ENCODE measurements around the gene CHCHD2. TPM values are rescaled to one million over a fixed set of nuclear protein-coding genes. Genes with fewer than 3 reads are reported as not detected.
"Not testable (repeated sequence)": the region's sequence is repeated elsewhere in the genome, so short reads cannot be mapped to it uniquely, and the experiment has no call there.

Gene CHCHD2
- total RNA-seq, 1 donor from 2014 or later, result 660 TPM

DNA sequence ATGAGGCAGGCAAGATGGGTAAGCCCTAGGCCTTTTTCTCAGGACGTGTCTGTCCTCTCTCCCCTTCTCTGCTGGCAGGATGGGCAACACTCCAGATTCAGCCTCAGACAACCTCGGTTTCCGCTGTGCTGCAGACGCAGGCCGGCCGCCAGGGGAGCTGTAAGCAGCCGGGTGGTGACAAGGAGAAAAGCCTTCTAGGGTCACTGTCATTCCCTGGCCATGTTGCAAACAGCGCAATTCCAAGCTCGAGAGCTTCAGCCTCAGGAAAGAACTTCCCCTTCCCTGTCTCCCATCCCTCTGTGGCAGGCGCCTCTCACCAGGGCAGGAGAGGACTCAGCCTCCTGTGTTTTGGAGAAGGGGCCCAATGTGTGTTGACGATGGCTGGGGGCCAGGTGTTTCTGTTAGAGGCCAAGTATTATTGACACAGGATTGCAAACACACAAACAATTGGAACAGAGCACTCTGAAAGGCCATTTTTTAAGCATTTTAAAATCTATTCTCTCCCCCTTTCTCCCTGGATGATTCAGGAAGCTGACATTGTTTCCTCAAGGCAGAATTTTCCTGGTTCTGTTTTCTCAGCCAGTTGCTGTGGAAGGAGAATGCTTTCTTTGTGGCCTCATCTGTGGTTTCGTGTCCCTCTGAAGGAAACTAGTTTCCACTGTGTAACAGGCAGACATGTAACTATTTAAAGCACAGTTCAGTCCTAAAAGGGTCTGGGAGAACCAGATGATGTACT, 26.7 kb downstream of the CHCHD2 start:
- H3K4me3 Mint-ChIP-seq (ENCODE audit: low read depth), result no peak overlapping the region
- H3K9me3 Mint-ChIP-seq, result no peaks in the 10 kb centered on the region
- peaks cover 35% of the 10 kb centered on the region for H3K36me3 Mint-ChIP-seq (ENCODE audit: low read depth)
- DNase-seq (ENCODE audit: low spot score), result no peak
- H3K27me3 Mint-ChIP-seq (ENCODE audit: low read depth), result no peaks in the 10 kb centered on the region
- no peaks in the 10 kb centered on the region for H3K4me1 Mint-ChIP-seq (ENCODE audit: low read depth)
- intact Hi-C loops (cut with micrococcal nuclease), result no loop called here
- no peak overlapping the region for H3K27ac Mint-ChIP-seq

DNA sequence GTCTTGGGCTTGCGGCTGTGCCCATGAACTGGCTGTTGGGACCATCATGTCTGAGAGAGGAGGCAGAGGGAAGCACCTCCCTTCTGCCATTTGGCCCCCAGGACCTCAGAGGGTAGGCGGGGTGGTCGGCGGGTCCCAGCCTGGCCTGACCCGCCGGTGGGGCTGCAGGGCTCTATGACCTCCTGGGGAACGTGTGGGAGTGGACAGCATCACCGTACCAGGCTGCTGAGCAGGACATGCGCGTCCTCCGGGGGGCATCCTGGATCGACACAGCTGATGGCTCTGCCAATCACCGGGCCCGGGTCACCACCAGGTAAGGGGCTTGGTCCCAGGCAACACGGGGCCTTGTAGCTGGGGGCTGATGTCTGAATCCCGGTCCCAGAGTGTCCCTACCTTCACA, 28.1 kb downstream of the CHCHD2 start:
- Mint-ChIP-seq H3K9me3 (no peaks in the 10 kb centered on the region), H3K27ac (no peak overlapping the region), H3K4me1 (ENCODE audit: low read depth) (peaks cover 2% of the 10 kb centered on the region), H3K27me3 (ENCODE audit: low read depth) (no peaks in the 10 kb centered on the region), H3K4me3 (ENCODE audit: low read depth) (no peak overlapping the region), H3K36me3 (ENCODE audit: low read depth) (peaks cover 40% of the 10 kb centered on the region)
- no peak for DNase-seq (ENCODE audit: low spot score)
- intact Hi-C loops (cut with micrococcal nuclease), result no loop called here

DNA sequence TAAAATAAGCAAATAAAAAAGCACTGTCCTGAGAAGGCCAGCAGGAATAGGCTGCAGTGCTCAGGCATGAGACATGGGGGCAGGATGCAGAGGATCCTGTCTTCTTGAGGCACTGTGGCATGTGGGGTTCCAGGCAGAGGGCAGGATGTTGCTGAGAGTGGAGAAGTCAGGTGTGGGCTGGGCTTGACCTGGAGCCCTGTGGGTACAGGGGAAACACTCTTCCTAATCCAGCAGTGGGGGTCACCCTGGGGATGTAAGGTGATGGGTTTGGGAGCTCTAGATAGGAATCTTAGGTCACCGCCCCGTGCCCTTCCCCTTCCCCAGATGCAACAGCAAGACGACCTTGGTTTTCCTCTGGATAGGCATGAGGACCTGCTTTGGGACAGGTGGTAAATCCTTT, 28.6 kb downstream of the CHCHD2 start:
- peaks cover 4% of the 10 kb centered on the region for H3K4me1 Mint-ChIP-seq (ENCODE audit: low read depth)
- no peak overlapping the region for H3K27ac Mint-ChIP-seq
- no peaks in the 10 kb centered on the region for H3K9me3 Mint-ChIP-seq
- H3K27me3 Mint-ChIP-seq (ENCODE audit: low read depth), result no peaks in the 10 kb centered on the region
- peaks cover 44% of the 10 kb centered on the region for H3K36me3 Mint-ChIP-seq (ENCODE audit: low read depth)
- no peak overlapping the region for H3K4me3 Mint-ChIP-seq (ENCODE audit: low read depth)
- intact Hi-C loops (cut with micrococcal nuclease), result no loop called here
- no peak for DNase-seq (ENCODE audit: low spot score)

DNA sequence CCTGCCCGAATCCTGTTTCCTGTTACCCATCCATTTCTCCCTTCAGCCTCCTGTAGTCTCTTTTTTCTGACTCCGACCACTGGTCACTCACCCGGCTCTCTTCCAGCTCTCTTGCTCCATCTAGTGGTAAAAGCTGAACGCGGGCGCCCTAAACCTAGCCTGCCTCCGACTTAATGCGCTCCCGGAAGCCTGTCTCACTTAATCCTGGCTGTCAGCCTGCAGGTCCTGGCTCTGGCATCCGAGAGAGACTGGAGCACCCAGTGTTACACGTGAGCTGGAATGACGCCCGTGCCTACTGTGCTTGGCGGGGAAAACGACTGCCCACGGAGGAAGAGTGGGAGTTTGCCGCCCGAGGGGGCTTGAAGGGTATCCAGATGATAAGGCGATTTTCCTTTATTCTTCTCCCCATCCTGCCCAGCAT, 31.9 kb downstream of the CHCHD2 start:
- peaks cover 4% of the 10 kb centered on the region for H3K4me1 Mint-ChIP-seq (ENCODE audit: low read depth)
- H3K4me3 Mint-ChIP-seq (ENCODE audit: low read depth), result no peak overlapping the region
- H3K9me3 Mint-ChIP-seq, result no peaks in the 10 kb centered on the region
- peak overlapping the region; percentile 13 for H3K27ac Mint-ChIP-seq
- H3K27me3 Mint-ChIP-seq (ENCODE audit: low read depth), result no peaks in the 10 kb centered on the region
- DNase-seq (ENCODE audit: low spot score), result peak; percentile 55
- H3K36me3 Mint-ChIP-seq (ENCODE audit: low read depth), result peaks cover 36% of the 10 kb centered on the region
- intact Hi-C loops (cut with micrococcal nuclease), result loop anchor here (1.0 kb wide), 2 partner anchors 70 to 433 kb away; no protein-coding TSS in a partner anchor

DNA sequence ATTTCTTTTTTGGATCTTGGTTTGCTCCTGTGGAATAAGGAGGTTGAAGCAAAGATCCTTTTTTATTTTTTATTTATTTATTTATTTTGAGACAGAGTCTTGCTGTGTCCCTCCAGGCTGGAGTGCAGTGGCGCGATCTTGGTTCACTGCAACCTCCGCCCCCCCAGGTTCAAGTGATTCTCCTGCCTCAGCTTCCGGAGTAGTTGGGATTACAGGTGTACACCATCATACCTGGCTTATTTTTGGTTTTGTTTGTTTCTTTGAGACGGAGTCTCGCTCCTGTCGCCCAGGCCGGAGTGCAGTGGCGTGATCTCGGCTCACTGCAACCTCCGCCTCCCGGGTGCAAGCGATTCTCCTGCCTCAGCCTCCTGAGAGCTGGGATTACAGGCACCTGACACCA, 39.9 kb downstream of the CHCHD2 start:
- DNase-seq (ENCODE audit: low spot score); intact Hi-C loops (cut with micrococcal nuclease); H3K4me3 Mint-ChIP-seq (ENCODE audit: low read depth); H3K9me3 Mint-ChIP-seq; H3K27ac Mint-ChIP-seq; H3K27me3 Mint-ChIP-seq (ENCODE audit: low read depth): not testable (repeated sequence)
- H3K36me3 Mint-ChIP-seq (ENCODE audit: low read depth), result peaks cover 48% of the 10 kb centered on the region
- peaks cover 27% of the 10 kb centered on the region for H3K4me1 Mint-ChIP-seq (ENCODE audit: low read depth)

DNA sequence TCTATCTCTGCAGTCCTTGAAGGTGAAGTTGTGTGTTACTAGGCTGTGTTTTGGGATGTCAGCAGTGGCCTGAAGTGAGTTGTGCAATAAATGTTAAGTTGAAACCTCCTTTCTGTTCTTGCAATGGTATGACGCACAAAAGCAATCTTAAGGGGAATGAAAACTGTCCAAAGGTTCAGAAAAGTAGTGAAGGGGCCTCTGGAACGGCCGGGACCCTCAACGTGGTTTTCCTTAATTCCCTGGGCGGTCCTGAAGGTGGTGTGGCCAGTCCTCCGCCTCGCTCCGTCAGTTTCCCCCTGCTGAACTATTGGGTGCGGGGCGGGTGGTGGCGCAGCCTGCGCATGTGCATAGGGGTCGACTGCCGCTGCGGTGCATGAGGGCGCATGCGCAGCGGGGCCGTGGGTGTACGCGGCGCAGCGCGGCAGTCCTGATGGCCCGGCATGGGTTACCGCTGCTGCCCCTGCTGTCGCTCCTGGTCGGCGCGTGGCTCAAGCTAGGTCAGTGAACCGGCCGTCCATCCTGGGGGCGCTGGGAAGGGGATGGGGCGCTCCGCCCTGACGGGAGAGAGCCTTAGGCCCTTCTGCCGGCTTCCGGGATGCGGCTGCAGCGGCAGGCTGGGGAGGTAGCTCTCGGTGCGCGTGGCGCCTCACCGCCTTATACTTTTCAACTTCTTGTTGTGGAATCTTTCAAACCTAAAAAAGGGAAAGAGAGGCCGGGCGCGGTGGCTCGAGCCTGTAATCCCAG, 42.2 kb downstream of the CHCHD2 start, which contains the start of gene SUMF2:
TSS of gene SUMF2 (plus strand) at position 405 of the 744 bp plus-strand sequence. CDS start at position 431, 26 bp downstream.
- peaks cover 38% of the 10 kb centered on the region for H3K4me1 Mint-ChIP-seq (ENCODE audit: low read depth)
- H3K9me3 Mint-ChIP-seq, result no peaks in the 10 kb centered on the region
- H3K27ac Mint-ChIP-seq, result peak within 1 kb of the TSS; percentile 78
- H3K27me3 Mint-ChIP-seq (ENCODE audit: low read depth), result no peaks in the 10 kb centered on the region
- peak within 1 kb of the TSS; percentile 90 for H3K4me3 Mint-ChIP-seq (ENCODE audit: low read depth)
- DNase-seq (ENCODE audit: low spot score), result peak; percentile 85
- peaks cover 61% of the 10 kb centered on the region for H3K36me3 Mint-ChIP-seq (ENCODE audit: low read depth)
- intact Hi-C loops (cut with micrococcal nuclease), result loop anchor here (1.0 to 5.0 kb wide), 4 partner anchors 13 to 697 kb away; partner anchors contain the start of genes CCT6A, CHCHD2, LANCL2 and PSPH

DNA sequence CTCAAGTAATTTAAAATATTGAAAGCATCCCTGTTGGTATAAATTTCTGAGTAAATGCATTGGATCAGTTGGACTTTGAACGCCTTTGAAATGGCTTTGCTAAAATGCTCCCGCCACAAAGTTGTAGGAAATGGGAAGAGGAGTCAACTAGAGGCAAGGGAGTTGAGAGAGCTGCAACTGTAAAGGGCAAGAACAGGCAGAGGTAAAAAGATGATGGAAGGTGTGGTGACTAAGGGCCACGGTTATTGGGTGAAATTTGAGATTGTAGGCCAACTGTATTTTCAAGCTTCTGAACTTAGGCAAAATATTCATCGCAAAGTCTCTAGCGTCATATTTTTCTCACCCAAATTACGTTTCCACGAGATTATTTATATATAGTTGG, 42.8 kb downstream of the CHCHD2 start:
- H3K4me3 Mint-ChIP-seq (ENCODE audit: low read depth), result peak overlapping the region; percentile 90
- intact Hi-C loops (cut with micrococcal nuclease), result loop anchor here (5.0 kb wide), 1 partner anchor 696 kb away; the partner anchor contains the start of gene LANCL2
- H3K4me1 Mint-ChIP-seq (ENCODE audit: low read depth), result peaks cover 38% of the 10 kb centered on the region
- H3K9me3 Mint-ChIP-seq, result no peaks in the 10 kb centered on the region
- no peaks in the 10 kb centered on the region for H3K27me3 Mint-ChIP-seq (ENCODE audit: low read depth)
- peaks cover 61% of the 10 kb centered on the region for H3K36me3 Mint-ChIP-seq (ENCODE audit: low read depth)
- peak overlapping the region; percentile 78 for H3K27ac Mint-ChIP-seq
- DNase-seq (ENCODE audit: low spot score), result no peak

DNA sequence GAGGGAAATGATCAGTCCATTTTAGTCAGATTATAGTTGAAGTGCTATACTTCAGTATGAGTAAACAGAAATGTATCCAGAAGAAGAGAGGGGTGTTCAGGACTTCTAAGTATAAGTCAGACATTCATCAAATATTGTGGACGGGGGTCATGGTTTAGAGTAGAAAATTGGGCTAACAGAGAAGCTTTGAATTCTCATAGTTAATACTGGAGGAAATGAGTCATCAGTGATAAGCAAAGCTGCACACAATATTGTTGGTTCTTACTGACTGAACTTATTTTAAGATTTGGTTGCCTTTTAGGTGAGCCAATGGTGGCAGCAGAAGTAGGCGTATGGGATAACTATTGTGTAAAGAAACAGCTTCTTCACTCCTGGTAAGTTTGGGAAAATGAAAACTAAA, 43.9 kb downstream of the CHCHD2 start:
- peaks cover 38% of the 10 kb centered on the region for H3K4me1 Mint-ChIP-seq (ENCODE audit: low read depth)
- H3K9me3 Mint-ChIP-seq, result no peaks in the 10 kb centered on the region
- intact Hi-C loops (cut with micrococcal nuclease), result loop anchor here (5.0 kb wide), 1 partner anchor 695 kb away; the partner anchor contains the start of gene LANCL2
- peaks cover 68% of the 10 kb centered on the region for H3K36me3 Mint-ChIP-seq (ENCODE audit: low read depth)
- DNase-seq (ENCODE audit: low spot score), result no peak
- H3K27ac Mint-ChIP-seq, result peak overlapping the region; percentile 78
- H3K27me3 Mint-ChIP-seq (ENCODE audit: low read depth), result no peaks in the 10 kb centered on the region
- peak overlapping the region; percentile 59 for H3K4me3 Mint-ChIP-seq (ENCODE audit: low read depth)

DNA sequence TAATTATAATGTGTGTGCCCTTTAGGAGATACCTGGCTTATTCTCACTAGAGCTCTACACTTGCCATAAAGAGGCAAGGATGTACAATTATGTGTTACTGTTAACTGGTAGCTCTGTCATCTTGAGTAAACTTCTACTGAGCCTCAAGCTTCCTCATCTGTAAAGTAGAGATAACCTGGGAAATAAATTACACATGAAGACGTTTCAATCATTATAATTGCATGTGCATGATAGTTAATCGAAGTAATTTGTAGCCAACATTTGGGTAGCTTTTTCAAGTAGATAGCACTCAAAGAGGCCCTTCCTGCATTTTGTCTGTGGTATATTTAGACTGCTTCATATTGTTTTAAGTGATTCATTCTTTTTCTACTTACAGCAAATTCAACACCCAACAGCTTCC, 52.3 kb downstream of the CHCHD2 start:
- intact Hi-C loops (cut with micrococcal nuclease), result loop anchor here (5.0 kb wide), 1 partner anchor 482 kb away; the partner anchor contains the start of gene VOPP1
- Mint-ChIP-seq H3K27me3 (ENCODE audit: low read depth) (no peaks in the 10 kb centered on the region), H3K36me3 (ENCODE audit: low read depth) (peaks cover 73% of the 10 kb centered on the region), H3K27ac (no peak overlapping the region), H3K4me1 (ENCODE audit: low read depth) (peaks cover 33% of the 10 kb centered on the region), H3K9me3 (no peaks in the 10 kb centered on the region), H3K4me3 (ENCODE audit: low read depth) (peak overlapping the region; percentile 52)
- DNase-seq (ENCODE audit: low spot score), result no peak

DNA sequence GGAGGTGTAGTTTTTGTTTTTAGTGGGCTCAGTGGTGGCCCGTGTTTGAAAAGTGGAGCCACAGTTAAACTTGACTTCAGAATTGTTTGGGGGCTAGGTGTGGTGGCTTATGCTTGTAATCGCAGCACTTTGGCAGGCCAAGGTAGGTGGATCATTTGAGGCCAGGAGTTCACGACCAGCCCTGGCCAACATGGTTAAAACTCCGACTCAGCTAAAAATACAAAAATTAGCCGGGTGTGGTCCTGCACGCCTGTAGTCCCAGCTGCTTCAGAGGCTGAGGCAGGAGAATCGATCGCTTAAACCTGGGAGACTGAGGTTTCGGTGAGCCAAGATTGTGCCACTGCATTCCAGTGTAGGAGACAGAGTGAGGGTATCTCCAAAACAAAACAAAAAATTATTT, 52.9 kb downstream of the CHCHD2 start:
- H3K4me3 Mint-ChIP-seq (ENCODE audit: low read depth), result peak overlapping the region; percentile 95
- peaks cover 67% of the 10 kb centered on the region for H3K36me3 Mint-ChIP-seq (ENCODE audit: low read depth)
- no peaks in the 10 kb centered on the region for H3K27me3 Mint-ChIP-seq (ENCODE audit: low read depth)
- no peaks in the 10 kb centered on the region for H3K9me3 Mint-ChIP-seq
- peak overlapping the region; percentile 63 for H3K27ac Mint-ChIP-seq
- no peak for DNase-seq (ENCODE audit: low spot score)
- H3K4me1 Mint-ChIP-seq (ENCODE audit: low read depth), result peaks cover 33% of the 10 kb centered on the region
- intact Hi-C loops (cut with micrococcal nuclease), result loop anchor here (5.0 kb wide), 1 partner anchor 481 kb away; the partner anchor contains the start of gene VOPP1

Measured in activated T-helper 2 cell treated with anti-CD3 and anti-CD28 coated beads, Interferon-gamma antibody, Interleukin-2, Interleukin-4, amounts not matched to agents 10 μg/mL and 5 μg/mL and 100 μg/mL, durations not matched to agents 14 hours and 24 hours and 36 hours (primary cell).